SKM-1 (cell line): Measurements from ENCODE around the gene VSIG10L2.
"Not testable (repeated sequence)": the region's sequence is repeated elsewhere in the genome, so short reads cannot be mapped to it uniquely, and the experiment has no call there.

ENCODE experiments used
- DNase-seq: peaks from one replicate; lab custom pipeline; 2025; ENCODE audit not compliant: unreplicated experiment; lab: John Stamatoyannopoulos, UW

VSIG10L2 gene

GRCh38 chr11:125959511-125959910 is 13.7 kb downstream of the VSIG10L2 start:
- no peak for DNase-seq

GRCh38 chr11:125959931-125960330 is 14.1 kb downstream of the VSIG10L2 start:
- no peak for DNase-seq

GRCh38 chr11:125960771-125961170 is 14.9 kb downstream of the VSIG10L2 start:
- DNase-seq = no peak

- no peak for DNase-seq
These were observed 21.7 kb downstream of the VSIG10L2 start for GRCh38 chr11:125967515-125967914.

GRCh38 chr11:125968354-125968753 is 22.5 kb downstream of the VSIG10L2 start:
- peak; percentile 22 for DNase-seq

GRCh38 chr11:125971618-125972017 is 25.8 kb downstream of the VSIG10L2 start:
- no peak for DNase-seq

- no peak for DNase-seq
These were observed 28.4 kb downstream of the VSIG10L2 start for GRCh38 chr11:125974284-125974683.

- no peak for DNase-seq
These were observed 29.8 kb downstream of the VSIG10L2 start for GRCh38 chr11:125975634-125976033.

- DNase-seq = no peak
These were observed 30.3 kb downstream of the VSIG10L2 start for GRCh38 chr11:125976156-125976555.

- DNase-seq = no peak
These were observed 31.5 kb downstream of the VSIG10L2 start for GRCh38 chr11:125977333-125977732.

- no peak for DNase-seq
These were observed 32.4 kb downstream of the VSIG10L2 start for GRCh38 chr11:125978181-125978716.

- DNase-seq = no peak
These were observed 33.0 kb downstream of the VSIG10L2 start for GRCh38 chr11:125978778-125979407.

- no peak for DNase-seq
These were observed 33.7 kb downstream of the VSIG10L2 start for GRCh38 chr11:125979511-125979910.

GRCh38 chr11:125980436-125980835 is 34.6 kb downstream of the VSIG10L2 start:
- no peak for DNase-seq

- no peak for DNase-seq
These were observed 36.5 kb downstream of the VSIG10L2 start for GRCh38 chr11:125982348-125982730.

GRCh38 chr11:125985956-125986355 is 40.1 kb downstream of the VSIG10L2 start:
- DNase-seq = not testable (repeated sequence)

GRCh38 chr11:125987066-125987641 is 41.3 kb downstream of the VSIG10L2 start:
- no peak for DNase-seq

GRCh38 chr11:125990244-125990643 is 44.4 kb downstream of the VSIG10L2 start:
- DNase-seq = no peak

- no peak for DNase-seq
These were observed 47.0 kb downstream of the VSIG10L2 start for GRCh38 chr11:125992893-125993292.

- no peak for DNase-seq
These were observed 48.7 kb downstream of the VSIG10L2 start for GRCh38 chr11:125994509-125994908.

GRCh38 chr11:125995313-125995712 is 49.5 kb downstream of the VSIG10L2 start:
- DNase-seq = no peak

GRCh38 chr11:125998267-125998666 is 52.4 kb downstream of the VSIG10L2 start:
- DNase-seq = no peak
